Neutrophil (primary cell): Measurements from ENCODE around the gene OR5D16.
"Not testable (repeated sequence)": the region's sequence is repeated elsewhere in the genome, so short reads cannot be mapped to it uniquely, and the experiment has no call there.

Experiments
- H3K27ac ChIP-seq: fragments of 200-600 bp; sonication (generic); 2 replicates; pipeline ENCODE4 v1.5.1; 2016; ENCODE audit warnings: mild to moderate bottlenecking, moderate library complexity
- H3K27me3 ChIP-seq: fragments of 200-600 bp; sonication (generic); 2 replicates; pipeline ENCODE4 v1.6.0; 2016; ENCODE audit warnings: mild to moderate bottlenecking
- H3K36me3 ChIP-seq: fragments of 200-600 bp; sonication (generic); 2 replicates; pipeline ENCODE4 v1.5.1; 2017
- H3K4me1 ChIP-seq, 2 experiments: fragments of 200-600 bp in 1 of 2; sonication (generic) in 1 of 2; 1 replicate in 1 of 2; 2 replicates in 1 of 2; pipeline versions ENCODE4 v1.5.1 to v1.6.1; 2013 to 2016; ENCODE audit warnings: low read depth in 1 of 2, low read length in 1 of 2, mild to moderate bottlenecking in 1 of 2, moderate library complexity in 1 of 2; ENCODE audit not compliant: control insufficient read depth in 1 of 2, insufficient read depth in 1 of 2
- H3K4me3 ChIP-seq, 2 experiments: fragments of 200-600 bp in 1 of 2; sonication (generic) in 1 of 2; 1 replicate in 1 of 2; 2 replicates in 1 of 2; pipeline ENCODE4 v1.5.1; 2013 to 2016; ENCODE audit warnings: low read depth in 1 of 2, low read length in 1 of 2, mild to moderate bottlenecking in 1 of 2, moderate library complexity in 1 of 2
- H3K9me3 ChIP-seq: fragments of 200-600 bp; sonication (generic); 2 replicates; pipeline ENCODE4 v1.5.1; 2016
- CTCF ChIP-seq: fragments of 200-600 bp; sonication (generic); IDR thresholded peaks from 2 replicates; pipeline ENCODE4 v1.5.1; 2016; ENCODE audit warnings: antibody characterized with exemption

OR5D16 gene

DNA sequence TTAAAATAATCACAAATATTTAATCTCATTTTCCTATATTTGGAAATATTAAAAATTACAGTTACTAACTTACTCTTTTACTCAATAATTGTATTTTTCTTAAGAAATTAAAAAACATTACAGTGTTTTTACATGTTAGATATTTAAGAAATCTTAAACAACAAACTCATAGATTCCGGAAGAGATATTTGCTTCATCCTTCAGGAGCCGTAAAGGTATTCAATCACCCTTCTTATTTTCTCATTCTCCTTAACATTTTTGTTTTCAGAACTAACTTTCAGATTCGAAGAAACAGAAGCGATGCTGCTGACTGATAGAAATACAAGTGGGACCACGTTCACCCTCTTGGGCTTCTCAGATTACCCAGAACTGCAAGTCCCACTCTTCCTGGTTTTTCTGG is 19.2 kb upstream of the OR5D16 start, which contains the start of gene OR5D18:
OR5D18 (plus strand) TSS at position 301 of the 400 bp plus-strand sequence; CDS start at position 301, 0 bp downstream.
- Histone ChIP-seq H3K4me3 (no peak within 1 kb of the TSS), H3K9me3 (no peaks in the 10 kb centered on the region), H3K36me3 (no peaks in the 10 kb centered on the region), H3K27ac (no peak within 1 kb of the TSS), H3K27me3 (no peaks in the 10 kb centered on the region), H3K4me1 (no peaks in the 10 kb centered on the region)
- no peak for TF ChIP-seq CTCF

GRCh38 chr11:55826919-55827318 is 11.6 kb upstream of the OR5D16 start, which contains the start of gene OR5L2:
Gene OR5L2, plus strand, starts transcription at chr11:55827219. Its CDS starts 0 bp downstream, at chr11:55827219.
- Histone ChIP-seq H3K4me3 (no peak within 1 kb of the TSS), H3K27me3 (no peaks in the 10 kb centered on the region), H3K36me3 (no peaks in the 10 kb centered on the region), H3K9me3 (peaks cover 5% of the 10 kb centered on the region), H3K4me1 (no peaks in the 10 kb centered on the region), H3K27ac (no peak within 1 kb of the TSS)
- no peak for TF ChIP-seq CTCF

DNA sequence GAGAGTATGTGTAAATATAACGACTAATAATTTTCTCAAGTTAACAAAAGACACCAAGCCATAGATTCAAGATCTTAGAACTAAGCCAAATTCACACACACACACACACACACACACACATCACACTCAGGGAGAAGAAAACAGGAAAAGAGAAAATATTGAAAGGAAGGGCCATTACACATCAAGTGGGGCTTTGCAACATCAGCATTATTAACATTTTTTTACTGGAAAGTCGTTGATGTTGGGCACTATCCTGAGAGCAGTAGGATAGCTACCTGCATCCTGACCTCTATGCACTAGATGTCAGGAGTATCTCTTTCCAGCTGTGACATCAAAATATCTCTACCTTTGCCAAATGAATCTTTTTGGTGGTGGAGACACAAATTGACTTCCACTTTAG is 8.9 kb downstream of the OR5D16 start:
- H3K27me3 ChIP-seq = no peaks in the 10 kb centered on the region
- TF ChIP-seq CTCF = no peak
- no peak overlapping the region for H3K27ac ChIP-seq
- H3K4me3 ChIP-seq = no peak overlapping the region
- H3K36me3 ChIP-seq = no peaks in the 10 kb centered on the region
- H3K4me1 ChIP-seq = no peaks in the 10 kb centered on the region
- H3K9me3 ChIP-seq = no peaks in the 10 kb centered on the region

DNA sequence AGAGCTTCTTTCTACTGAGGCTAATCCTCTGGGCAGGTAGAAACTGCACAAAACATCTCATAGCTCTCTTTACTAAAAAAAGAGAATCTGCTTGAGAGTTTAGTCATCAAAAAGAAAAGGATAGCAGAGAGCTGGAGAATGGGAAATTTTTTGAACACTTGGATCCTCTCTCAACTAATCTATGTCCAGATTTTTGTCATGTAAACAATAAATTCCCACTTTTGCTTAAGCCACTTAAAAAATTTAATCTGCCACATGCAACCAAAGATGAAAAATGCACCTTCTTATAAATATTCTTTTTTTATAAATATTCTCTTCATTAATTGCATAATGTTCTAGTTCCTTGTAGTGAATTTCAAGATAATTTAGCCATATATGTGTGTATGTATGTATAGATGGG is 10.5 kb downstream of the OR5D16 start:
- no peaks in the 10 kb centered on the region for H3K9me3 ChIP-seq
- H3K27ac ChIP-seq = no peak overlapping the region
- H3K4me1 ChIP-seq = no peaks in the 10 kb centered on the region
- H3K27me3 ChIP-seq = no peaks in the 10 kb centered on the region
- TF ChIP-seq CTCF = no peak
- H3K4me3 ChIP-seq = no peak overlapping the region
- no peaks in the 10 kb centered on the region for H3K36me3 ChIP-seq

DNA sequence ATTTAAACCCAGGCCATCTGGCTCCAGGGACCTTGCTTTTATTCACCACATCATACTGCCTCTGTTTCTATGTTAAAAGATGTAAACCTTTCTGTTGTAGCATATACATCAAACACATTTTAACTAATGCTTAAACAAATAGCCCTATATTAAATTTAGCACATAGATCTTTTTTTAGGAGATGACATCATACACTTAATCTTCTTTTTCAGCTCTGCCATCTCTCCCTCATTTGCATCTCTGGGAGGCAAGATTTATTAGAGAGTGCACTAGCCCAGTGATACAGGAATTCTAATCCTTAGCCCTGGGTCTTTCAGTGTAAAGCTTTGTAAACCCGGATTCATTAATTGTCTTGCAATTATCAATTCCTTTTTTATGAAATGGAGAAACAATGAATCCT is 13.6 kb downstream of the OR5D16 start:
- Histone ChIP-seq H3K36me3 (no peaks in the 10 kb centered on the region), H3K4me3 (no peak overlapping the region), H3K9me3 (no peaks in the 10 kb centered on the region), H3K4me1 (no peaks in the 10 kb centered on the region), H3K27me3 (no peaks in the 10 kb centered on the region), H3K27ac (no peak overlapping the region)
- TF ChIP-seq CTCF = no peak

GRCh38 chr11:55854704-55855103 is 16.2 kb downstream of the OR5D16 start:
- no peak overlapping the region for H3K4me3 ChIP-seq
- no peak for TF ChIP-seq CTCF
- H3K27ac ChIP-seq = no peak overlapping the region
- no peaks in the 10 kb centered on the region for H3K4me1 ChIP-seq
- no peaks in the 10 kb centered on the region for H3K36me3 ChIP-seq
- H3K27me3 ChIP-seq = no peaks in the 10 kb centered on the region
- no peaks in the 10 kb centered on the region for H3K9me3 ChIP-seq

DNA sequence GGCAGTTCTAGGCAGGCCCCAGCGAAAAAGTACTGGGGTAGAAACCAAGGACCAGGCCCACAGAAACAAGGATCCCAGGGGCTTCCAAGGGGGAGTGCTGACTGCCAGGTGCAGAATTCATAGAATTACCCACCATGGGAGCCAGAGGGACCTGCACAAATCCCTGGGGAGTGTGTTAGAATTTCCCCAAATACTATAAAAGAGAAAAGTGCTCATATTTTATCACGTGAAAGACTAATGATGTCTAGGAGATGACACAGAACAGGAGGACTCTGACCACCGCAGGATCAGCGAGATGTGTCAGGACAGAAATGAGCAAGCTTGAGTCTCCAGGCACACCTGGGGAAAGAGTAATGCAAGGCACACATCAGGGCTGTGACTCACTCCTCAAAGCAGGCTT is 28.8 kb downstream of the OR5D16 start:
- H3K4me1 ChIP-seq, H3K36me3 ChIP-seq, H3K27me3 ChIP-seq, H3K9me3 ChIP-seq, H3K27ac ChIP-seq, H3K4me3 ChIP-seq: not testable (repeated sequence)

DNA sequence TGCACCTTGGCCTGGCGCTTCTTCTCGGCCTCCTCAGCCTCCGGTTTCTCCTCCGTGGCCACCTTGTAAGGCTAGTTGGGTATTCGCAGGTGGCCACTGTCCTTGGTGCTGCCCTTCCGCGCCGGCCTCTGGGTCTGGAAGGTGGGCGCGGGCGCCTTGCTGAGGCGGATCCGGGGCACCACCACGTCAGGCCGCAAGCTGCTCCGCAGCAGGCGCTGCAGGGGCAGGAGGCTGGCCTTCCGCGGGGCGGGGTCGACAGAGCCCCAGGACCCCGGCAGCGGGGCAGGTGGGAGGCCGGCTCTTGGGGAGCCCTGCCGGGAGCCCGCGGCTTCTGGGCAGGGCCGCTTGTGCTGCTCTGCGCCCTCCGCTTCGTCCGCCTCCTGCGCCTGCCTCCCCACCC is 34.2 kb downstream of the OR5D16 start:
- not testable (repeated sequence) for H3K4me3 ChIP-seq, H3K27ac ChIP-seq, H3K27me3 ChIP-seq, H3K4me1 ChIP-seq, H3K9me3 ChIP-seq, H3K36me3 ChIP-seq
